ENCODE data around the gene OR4F17. TPM values are rescaled to one million over a fixed set of nuclear protein-coding genes. Genes with fewer than 3 reads are reported as not detected.

OR4F17 gene, protein sequence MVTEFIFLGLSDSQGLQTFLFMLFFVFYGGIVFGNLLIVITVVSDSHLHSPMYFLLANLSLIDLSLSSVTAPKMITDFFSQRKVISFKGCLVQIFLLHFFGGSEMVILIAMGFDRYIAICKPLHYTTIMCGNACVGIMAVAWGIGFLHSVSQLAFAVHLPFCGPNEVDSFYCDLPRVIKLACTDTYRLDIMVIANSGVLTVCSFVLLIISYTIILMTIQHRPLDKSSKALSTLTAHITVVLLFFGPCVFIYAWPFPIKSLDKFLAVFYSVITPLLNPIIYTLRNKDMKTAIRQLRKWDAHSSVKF
- not detected in 5 replicates for total RNA-seq (2022; extraction: Qiagen RNA extraction)

DNA sequence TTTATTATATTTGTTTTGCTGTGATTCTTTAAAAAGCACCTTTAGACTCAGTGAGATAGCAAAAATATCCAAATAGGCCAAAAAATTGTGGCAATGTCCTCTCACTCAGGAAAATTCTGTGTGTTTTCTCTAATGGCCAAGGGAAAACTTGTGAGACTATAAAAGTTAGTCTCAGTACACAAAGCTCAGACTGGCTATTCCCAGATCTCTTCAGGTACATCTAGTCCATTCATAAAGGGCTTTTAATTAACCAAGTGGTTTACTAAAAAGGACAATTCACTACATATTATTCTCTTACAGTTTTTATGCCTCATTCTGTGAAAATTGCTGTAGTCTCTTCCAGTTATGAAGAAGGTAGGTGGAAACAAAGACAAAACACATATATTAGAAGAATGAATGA lies at the start of gene OR4F17:
OR4F17 (plus strand) TSS at position 301 of the 400 bp plus-strand sequence. CDS start 3,575 bp downstream, outside the sequence.

Other genes with a start within 250 kb of the OR4F17 start
- 85.3 to 109 TPM (median 99.8 TPM) in 5 replicates for gene PLPP2, start 184.3 kb downstream of the OR4F17 start, total RNA-seq (2022; extraction: Qiagen RNA extraction)
- 15.1 to 22.7 TPM (median 18.3 TPM) in 5 replicates for gene MIER2, start 237.7 kb downstream of the OR4F17 start, total RNA-seq (2022; extraction: Qiagen RNA extraction)

All from A549 treated with Hydrocortisone at 1 μM for 4 hours (cell line).